Measurements from ENCODE around the gene FLNA.
"Not testable (repeated sequence)": the region's sequence is repeated elsewhere in the genome, so short reads cannot be mapped to it uniquely, and the experiment has no call there.

FLNA gene

GRCh38 chrX:154357205-154357604 is 17.2 kb downstream of the FLNA start:
- DNase-seq, result no peak

- DNase-seq, result no peak
These were observed 17.8 kb downstream of the FLNA start for GRCh38 chrX:154356596-154356995.

GRCh38 chrX:154355776-154356140 is 18.7 kb downstream of the FLNA start:
- DNase-seq, result no peak

- DNase-seq, result no peak
These were observed 19.2 kb downstream of the FLNA start for GRCh38 chrX:154355094-154355775.

GRCh38 chrX:154354516-154354915 is 19.9 kb downstream of the FLNA start:
- DNase-seq, result no peak

GRCh38 chrX:154354013-154354412 is 20.4 kb downstream of the FLNA start:
- DNase-seq, result no peak

GRCh38 chrX:154353172-154353843 is 21.1 kb downstream of the FLNA start:
- no peak for DNase-seq

- no peak for DNase-seq
These were observed 22.0 kb downstream of the FLNA start for GRCh38 chrX:154352466-154352865.

- DNase-seq, result no peak
These were observed 22.4 kb downstream of the FLNA start for GRCh38 chrX:154352012-154352401.

- no peak for DNase-seq
These were observed 23.0 kb downstream of the FLNA start for GRCh38 chrX:154351183-154352011.

GRCh38 chrX:154350429-154351182 is 23.8 kb downstream of the FLNA start:
- no peak for DNase-seq

- DNase-seq, result no peak
These were observed 24.5 kb downstream of the FLNA start for GRCh38 chrX:154349979-154350378.

GRCh38 chrX:154349359-154349935 is 25.0 kb downstream of the FLNA start:
- DNase-seq, result no peak

GRCh38 chrX:154348646-154349358 is 25.6 kb downstream of the FLNA start:
- no peak for DNase-seq

GRCh38 chrX:154348114-154348531 is 26.3 kb downstream of the FLNA start:
- no peak for DNase-seq

- not testable (repeated sequence) for DNase-seq
These were observed 30.8 kb downstream of the FLNA start for GRCh38 chrX:154343620-154344019.

- DNase-seq, result not testable (repeated sequence)
These were observed 31.4 kb downstream of the FLNA start for GRCh38 chrX:154343063-154343462.

- not testable (repeated sequence) for DNase-seq
These were observed 32.8 kb downstream of the FLNA start for GRCh38 chrX:154341399-154342298.

- no peak for DNase-seq
These were observed 39.9 kb downstream of the FLNA start for GRCh38 chrX:154334496-154334895.

GRCh38 chrX:154333837-154334271 is 40.6 kb downstream of the FLNA start:
- no peak for DNase-seq

- DNase-seq, result no peak
These were observed 41.3 kb downstream of the FLNA start for GRCh38 chrX:154333116-154333515.

All from retina (tissue), 1 donor.